Ascending aorta (tissue), 2 donors: ENCODE measurements around the gene LCN10. TPM values are rescaled to one million over a fixed set of nuclear protein-coding genes. Genes with fewer than 3 reads are reported as not detected.

ENCODE experiments used
- DNase-seq, 2 donors: peaks; one replicate each; pipeline ENCODE4 v3.0.0-alpha.2; 2019; ENCODE audit warnings: low spot score in 2 of 2
- H3K27ac ChIP-seq, 2 donors: fragments of 200-600 bp; sonication (generic); one replicate each; pipeline ENCODE4 v1.5.1; 2016 to 2017; ENCODE audit warnings: mild to moderate bottlenecking in 1 of 2
- H3K27me3 ChIP-seq: fragments of 200-600 bp; sonication (generic); one replicate; pipeline ENCODE4 v1.5.1; 2017
- H3K36me3 ChIP-seq, 2 donors: fragments of 200-600 bp; sonication (generic); one replicate each; pipeline ENCODE4 v1.5.1; 2016
- H3K4me1 ChIP-seq, 2 donors: fragments of 200-600 bp; sonication (generic); one replicate each; pipeline ENCODE4 v1.5.1; 2016 to 2017; ENCODE audit warnings: mild to moderate bottlenecking in 1 of 2
- H3K4me3 ChIP-seq, 2 donors: fragments of 200-600 bp; sonication (generic); one replicate each; pipeline ENCODE4 v1.5.1; 2016 to 2017; ENCODE audit warnings: mild to moderate bottlenecking in 1 of 2
- H3K9me3 ChIP-seq, 2 donors: fragments of 200-600 bp; sonication (generic); one replicate each; pipeline ENCODE4 v1.5.1; 2016
- CTCF ChIP-seq, 3 experiments: fragments of 200-600 bp in 2 of 3; fragments of 450-650 bp in 1 of 3; sonication (generic) in 2 of 3; IDR thresholded peaks; one replicate each; pipeline ENCODE4 v1.5.1; 2016 to 2019; ENCODE audit warnings: antibody characterized with exemption in 3 of 3, mild to moderate bottlenecking in 1 of 3, moderate library complexity in 1 of 3
- intact Hi-C: fragments of 100-400 bp; cut with DNase I; formaldehyde crosslinking; loops from one replicate; pipeline ENCODE4 v1.15.1; 2023
- total RNA-seq: library from RNA; depleted of rRNA; stranded (reverse); fragments of >200 nt; gene quantifications from one replicate; pipeline ENCODE4 v1.1.0, GENCODE V29; 2016

The LCN10 gene
- total RNA-seq, 1 donor from 2014 or later, result 28.5 TPM

GRCh38 chr9:136728548-136729123 lies 14.1 kb downstream of the LCN10 start:
- no peak for DNase-seq
- intact Hi-C loops, result loop anchor here (5.0 kb wide), 2 partner anchors 41 to 246 kb away; partner anchors contain the start of genes AGPAT2 and SEC16A
- TF ChIP-seq CTCF (IDR thresholded peaks at IDR 0.05), result no peak
- Histone ChIP-seq H3K27me3 (no peaks in the 10 kb centered on the region), H3K27ac (no peak overlapping the region), H3K4me1 (peaks cover 16 to 18% of the 10 kb centered on the region in 2 donors), H3K4me3 (peak overlapping the region; percentile 74 to 81), H3K36me3 (peaks cover 27 to 30% of the 10 kb centered on the region in 2 donors), H3K9me3 (no peaks in the 10 kb centered on the region)

GRCh38 chr9:136728080-136728547 lies 14.6 kb downstream of the LCN10 start:
- no peaks in the 10 kb centered on the region for H3K9me3 ChIP-seq
- TF ChIP-seq CTCF (IDR thresholded peaks at IDR 0.05), result peak; percentile 80 to 98 (median 86)
- H3K36me3 ChIP-seq, result peaks cover 32 to 35% of the 10 kb centered on the region in 2 donors
- peak overlapping the region in 1 of 2 donors; percentile 45 for H3K27ac ChIP-seq
- H3K4me3 ChIP-seq, result peak overlapping the region; percentile 74 to 81
- intact Hi-C loops, result loop anchor here (5.0 kb wide), 2 partner anchors 41 to 246 kb away; partner anchors contain the start of genes AGPAT2 and SEC16A
- H3K27me3 ChIP-seq, result no peaks in the 10 kb centered on the region
- peak; percentile 54 to 91 for DNase-seq
- peaks cover 16 to 18% of the 10 kb centered on the region in 2 donors for H3K4me1 ChIP-seq

GRCh38 chr9:136726631-136727191 lies 16.0 kb downstream of the LCN10 start:
- H3K9me3 ChIP-seq, result no peaks in the 10 kb centered on the region
- no peaks in the 10 kb centered on the region for H3K27me3 ChIP-seq
- H3K36me3 ChIP-seq, result peaks cover 44 to 48% of the 10 kb centered on the region in 2 donors
- intact Hi-C loops, result loop anchor here (5.0 kb wide), 2 partner anchors 39 to 244 kb away; partner anchors contain the start of genes AGPAT2 and SEC16A
- H3K4me3 ChIP-seq, result peak overlapping the region; percentile 74 to 81
- no peak for TF ChIP-seq CTCF (IDR thresholded peaks at IDR 0.05)
- H3K4me1 ChIP-seq, result peaks cover 16 to 18% of the 10 kb centered on the region in 2 donors
- H3K27ac ChIP-seq, result no peak overlapping the region
- DNase-seq, result no peak

GRCh38 chr9:136726118-136726517 lies 16.6 kb downstream of the LCN10 start:
- Histone ChIP-seq H3K27ac (no peak overlapping the region), H3K4me1 (peaks cover 16 to 18% of the 10 kb centered on the region in 2 donors), H3K36me3 (peaks cover 44 to 48% of the 10 kb centered on the region in 2 donors), H3K27me3 (no peaks in the 10 kb centered on the region), H3K4me3 (peak overlapping the region; percentile 74 to 81), H3K9me3 (no peaks in the 10 kb centered on the region)
- DNase-seq, result no peak
- no peak for TF ChIP-seq CTCF (IDR thresholded peaks at IDR 0.05)
- intact Hi-C loops, result loop anchor here (5.0 kb wide), 2 partner anchors 39 to 244 kb away; partner anchors contain the start of genes AGPAT2 and SEC16A

- intact Hi-C loops, result loop anchor here (5.0 kb wide), 2 partner anchors 38 to 243 kb away; partner anchors contain the start of genes AGPAT2 and SEC16A
- no peak overlapping the region for H3K27ac ChIP-seq
- no peak for DNase-seq
- no peaks in the 10 kb centered on the region for H3K9me3 ChIP-seq
- no peak for TF ChIP-seq CTCF (IDR thresholded peaks at IDR 0.05)
- H3K36me3 ChIP-seq, result peaks cover 44 to 48% of the 10 kb centered on the region in 2 donors
- no peaks in the 10 kb centered on the region for H3K27me3 ChIP-seq
- peak overlapping the region in 1 of 2 donors; percentile 81 for H3K4me3 ChIP-seq
- peaks cover 16 to 18% of the 10 kb centered on the region in 2 donors for H3K4me1 ChIP-seq
Observed at GRCh38 chr9:136725612-136726011, 17.1 kb downstream of the LCN10 start.
